HL-60/S4 treated with phorbol 12-myristate 13-acetate at 8.2 ng/mL for 4 days and 3 days (cell line): ENCODE data around the gene ANXA10.

Source experiments
- in situ Hi-C: fragments of 300-500 bp; cut with MboI; formaldehyde crosslinking; loops from 2 replicates; pipeline ENCODE4 v1.15.0; 2022; ENCODE audit warnings: low sequenced_read_pairs

Gene ANXA10

DNA sequence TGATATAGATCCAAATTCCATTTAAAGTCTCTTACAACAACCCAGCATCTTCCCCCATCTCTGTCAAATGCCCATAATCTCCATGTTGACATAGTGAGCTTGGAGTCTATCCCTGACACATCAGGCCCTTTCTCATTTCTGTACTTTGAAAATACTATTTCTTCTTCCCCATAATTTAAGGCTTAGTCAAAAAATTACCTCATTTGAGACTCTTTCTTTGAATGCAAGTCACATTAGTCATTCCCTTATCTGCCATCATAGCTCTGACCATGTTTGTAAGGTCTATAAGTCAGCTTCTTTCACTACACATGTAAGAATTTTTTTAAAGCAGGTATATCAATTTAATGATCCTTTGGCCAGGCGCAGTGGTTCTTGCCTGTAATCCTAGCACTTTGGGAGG lies 126.3 kb downstream of the ANXA10 start:
- in situ Hi-C loops: no loop called here

DNA sequence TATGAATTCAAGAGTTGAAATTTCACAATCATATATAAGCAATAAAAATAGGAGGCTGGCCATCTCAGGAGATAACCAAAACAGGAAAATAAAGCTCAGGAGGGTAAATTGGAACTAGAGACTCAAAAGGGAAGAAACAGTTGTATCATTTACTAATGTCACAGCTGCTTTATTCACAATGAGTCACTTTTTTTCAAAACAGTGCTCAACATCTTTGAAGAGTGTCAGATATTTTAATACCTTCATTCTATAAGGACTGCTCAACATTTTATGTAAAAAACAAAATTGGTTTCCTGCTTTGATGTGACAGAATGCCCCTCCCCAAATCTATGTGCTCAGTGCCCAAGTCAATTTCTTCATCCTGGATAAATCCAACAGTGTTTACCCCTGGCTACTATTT lies 128.6 kb downstream of the ANXA10 start:
- in situ Hi-C loops: no loop called here

DNA sequence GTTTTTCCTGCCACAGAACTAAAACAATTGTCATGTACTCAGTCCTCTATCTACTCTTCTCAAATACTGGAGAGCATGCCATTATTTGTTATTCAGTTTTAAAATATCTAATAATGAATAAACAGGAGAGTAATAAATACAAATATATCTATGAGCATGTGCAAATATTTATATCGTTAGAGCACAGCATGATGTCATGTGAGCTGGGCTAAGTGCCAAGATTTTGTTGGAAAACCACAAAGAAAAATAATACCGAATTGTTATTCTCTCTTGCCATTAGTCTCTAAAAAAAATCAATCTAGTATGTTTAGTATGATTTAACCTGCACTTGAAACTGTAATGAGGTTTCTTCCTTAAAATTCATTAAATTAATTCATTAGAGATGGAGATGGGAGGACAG lies 129.0 kb downstream of the ANXA10 start:
- in situ Hi-C loops: no loop called here
